HEK293T (cell line): ENCODE data around the gene ZNF492.

ENCODE experiments used
- ARNT ChIP-seq: fragments of 450-650 bp; IDR thresholded peaks from 2 replicates; pipeline ENCODE4 v1.6.1; 2017; ENCODE audit warnings: mild to moderate bottlenecking
- BHLHE40 ChIP-seq: fragments of 450-650 bp; IDR thresholded peaks from 2 replicates; pipeline ENCODE4 v1.6.1; 2016; ENCODE audit warnings: mild to moderate bottlenecking, moderate library complexity, borderline replicate concordance
- ELF4 ChIP-seq: fragments of 450-650 bp; IDR thresholded peaks from 2 replicates; pipeline ENCODE4 v1.6.1; 2017; ENCODE audit warnings: antibody characterized with exemption
- FOXA1 ChIP-seq: fragments of 450-650 bp; IDR thresholded peaks from 2 replicates; pipeline ENCODE4 v1.6.1; 2016; ENCODE audit warnings: mild to moderate bottlenecking
- FOXM1 ChIP-seq: fragments of 450-650 bp; IDR thresholded peaks from 2 replicates; pipeline ENCODE4 v1.6.1; 2017; ENCODE audit warnings: mild to moderate bottlenecking, borderline replicate concordance
- LEF1 ChIP-seq: fragments of 450-650 bp; IDR thresholded peaks from 2 replicates; pipeline ENCODE4 v1.6.1; 2017; ENCODE audit warnings: mild to moderate bottlenecking, borderline replicate concordance
- NFRKB ChIP-seq: fragments of 450-650 bp; IDR thresholded peaks from 2 replicates; pipeline ENCODE4 v1.6.1; 2016; ENCODE audit warnings: mild to moderate bottlenecking, moderate library complexity
- SP1 ChIP-seq: fragments of 450-650 bp; IDR thresholded peaks from 2 replicates; pipeline ENCODE4 v1.6.1; 2017
- SUZ12 ChIP-seq: fragments of 450-650 bp; IDR thresholded peaks from 2 replicates; pipeline ENCODE4 v1.6.1; 2016; ENCODE audit warnings: mild to moderate bottlenecking
- ZNF384 ChIP-seq: fragments of 450-650 bp; IDR thresholded peaks from 2 replicates; pipeline ENCODE4 v1.6.1; 2016

DNA sequence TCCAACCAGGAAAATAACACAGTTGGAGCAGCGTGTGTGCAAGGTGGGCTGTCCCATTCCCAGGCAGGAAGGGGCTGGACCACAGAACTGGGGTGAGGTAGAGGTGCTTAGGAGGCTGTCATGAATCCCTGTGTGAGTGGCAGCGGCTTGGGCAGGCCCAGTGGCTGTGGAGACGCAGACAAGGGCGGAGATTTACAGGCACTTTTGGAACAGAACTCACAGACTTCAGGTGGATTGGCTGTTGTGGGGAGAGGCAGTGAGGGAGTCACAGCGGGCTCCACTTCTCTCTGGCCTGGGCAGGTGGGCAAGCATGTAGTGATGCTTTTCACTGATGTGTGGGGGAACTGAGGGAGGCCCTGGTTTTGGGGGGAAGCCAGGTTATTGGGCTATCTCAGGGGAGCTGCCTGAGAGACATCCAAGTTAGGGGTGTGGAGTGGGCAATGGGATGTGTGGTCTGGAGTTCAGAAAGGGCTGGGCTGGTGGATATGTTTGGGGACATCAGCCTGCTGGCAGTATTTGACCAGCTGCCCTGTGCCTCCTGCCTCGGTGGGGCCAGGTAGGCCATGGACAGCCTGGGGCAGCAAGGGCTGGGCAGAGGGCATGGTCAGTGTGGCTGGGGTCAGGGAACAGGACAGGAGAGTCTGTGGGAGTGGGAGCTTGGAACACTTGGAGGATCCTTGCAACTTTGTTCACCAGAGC is 27.0 kb upstream of the ZNF492 start:
- TF ChIP-seq SP1, result no peak
- TF ChIP-seq BHLHE40, result no peak
- TF ChIP-seq SUZ12, result no peak
- TF ChIP-seq FOXA1, result no peak
- TF ChIP-seq NFRKB, result no peak
- no peak for TF ChIP-seq ELF4
- TF ChIP-seq ARNT, result no peak
- no peak for TF ChIP-seq ZNF384
- TF ChIP-seq LEF1, result no peak
- TF ChIP-seq FOXM1, result no peak
